Uterus (tissue), 2 donors: ENCODE measurements around the gene NRXN3.

Source experiments
- CTCF ChIP-seq, 4 experiments: fragments of 200-600 bp in 2 of 4; fragments of 450-650 bp in 2 of 4; sonication (generic) in 2 of 4; IDR thresholded peaks; one replicate each; pipeline ENCODE4 v1.5.1; 2016 to 2019; ENCODE audit warnings: antibody characterized with exemption in 4 of 4, mild to moderate bottlenecking in 2 of 4, moderate library complexity in 1 of 4
- POLR2A ChIP-seq, 2 donors: fragments of 450-650 bp; IDR thresholded peaks; one replicate each; pipeline ENCODE4 v1.6.1; 2016; ENCODE audit warnings: antibody characterized with exemption in 2 of 2, mild to moderate bottlenecking in 1 of 2, moderate library complexity in 1 of 2

GRCh38 chr14:79201564-79202207 lies 1031.5 kb downstream of the NRXN3 start:
- TF ChIP-seq CTCF (IDR thresholded peaks at IDR 0.05) (no peak), POLR2A (IDR thresholded peaks at IDR 0.05) (no peak)
